ENCODE data around the gene DNAJC21.

The DNAJC21 gene

DNA sequence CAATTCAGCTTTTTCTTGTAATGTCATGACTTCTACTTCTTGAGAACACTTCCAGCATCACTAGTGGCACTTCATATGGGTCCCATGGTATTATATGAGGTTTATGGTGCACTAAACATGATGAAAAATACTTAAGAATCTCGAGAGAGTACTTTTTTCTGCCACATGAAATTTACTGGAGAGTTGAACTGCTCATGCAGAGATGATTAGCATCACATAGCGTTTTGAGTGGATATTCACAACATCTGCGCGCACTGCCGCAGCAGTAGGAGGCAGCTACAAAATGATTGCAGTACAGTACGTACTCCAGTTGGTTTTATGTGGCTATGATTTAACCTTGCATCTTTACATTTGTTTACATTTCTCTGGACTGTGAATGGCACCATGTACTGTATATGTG is 28.7 kb upstream of the DNAJC21 start:
- no peaks in the 10 kb centered on the region for H3K27me3 ChIP-seq (ENCODE audit: insufficient read depth, poor library complexity, severe bottlenecking)
- no peak for DNase-seq (ENCODE audit: low read depth in 1 of 2, low spot score in 1 of 2)
- H3K27ac ChIP-seq (replicated peaks) = no peak overlapping the region
- no peak overlapping the region for H3K4me3 ChIP-seq (replicated peaks; ENCODE audit: insufficient read depth, low read length)
- TF ChIP-seq GABPA (IDR thresholded peaks at IDR 0.05; ENCODE audit: low read depth) (no peak), POLR2AphosphoS5 (IDR thresholded peaks at IDR 0.05; ENCODE audit: low read depth) (no peak), SPI1 (IDR thresholded peaks at IDR 0.05; ENCODE audit: borderline replicate concordance, low read depth) (no peak), CTCF (IDR thresholded peaks at IDR 0.05; ENCODE audit: insufficient read depth, low read length) (no peak)
- TF ChIP-seq, protein P1, sequence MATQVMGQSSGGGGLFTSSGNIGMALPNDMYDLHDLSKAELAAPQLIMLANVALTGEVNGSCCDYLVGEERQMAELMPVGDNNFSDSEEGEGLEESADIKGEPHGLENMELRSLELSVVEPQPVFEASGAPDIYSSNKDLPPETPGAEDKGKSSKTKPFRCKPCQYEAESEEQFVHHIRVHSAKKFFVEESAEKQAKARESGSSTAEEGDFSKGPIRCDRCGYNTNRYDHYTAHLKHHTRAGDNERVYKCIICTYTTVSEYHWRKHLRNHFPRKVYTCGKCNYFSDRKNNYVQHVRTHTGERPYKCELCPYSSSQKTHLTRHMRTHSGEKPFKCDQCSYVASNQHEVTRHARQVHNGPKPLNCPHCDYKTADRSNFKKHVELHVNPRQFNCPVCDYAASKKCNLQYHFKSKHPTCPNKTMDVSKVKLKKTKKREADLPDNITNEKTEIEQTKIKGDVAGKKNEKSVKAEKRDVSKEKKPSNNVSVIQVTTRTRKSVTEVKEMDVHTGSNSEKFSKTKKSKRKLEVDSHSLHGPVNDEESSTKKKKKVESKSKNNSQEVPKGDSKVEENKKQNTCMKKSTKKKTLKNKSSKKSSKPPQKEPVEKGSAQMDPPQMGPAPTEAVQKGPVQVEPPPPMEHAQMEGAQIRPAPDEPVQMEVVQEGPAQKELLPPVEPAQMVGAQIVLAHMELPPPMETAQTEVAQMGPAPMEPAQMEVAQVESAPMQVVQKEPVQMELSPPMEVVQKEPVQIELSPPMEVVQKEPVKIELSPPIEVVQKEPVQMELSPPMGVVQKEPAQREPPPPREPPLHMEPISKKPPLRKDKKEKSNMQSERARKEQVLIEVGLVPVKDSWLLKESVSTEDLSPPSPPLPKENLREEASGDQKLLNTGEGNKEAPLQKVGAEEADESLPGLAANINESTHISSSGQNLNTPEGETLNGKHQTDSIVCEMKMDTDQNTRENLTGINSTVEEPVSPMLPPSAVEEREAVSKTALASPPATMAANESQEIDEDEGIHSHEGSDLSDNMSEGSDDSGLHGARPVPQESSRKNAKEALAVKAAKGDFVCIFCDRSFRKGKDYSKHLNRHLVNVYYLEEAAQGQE (IDR thresholded peaks at IDR 0.05; ENCODE audit: insufficient replicate concordance, low read depth) = no peak

DNA sequence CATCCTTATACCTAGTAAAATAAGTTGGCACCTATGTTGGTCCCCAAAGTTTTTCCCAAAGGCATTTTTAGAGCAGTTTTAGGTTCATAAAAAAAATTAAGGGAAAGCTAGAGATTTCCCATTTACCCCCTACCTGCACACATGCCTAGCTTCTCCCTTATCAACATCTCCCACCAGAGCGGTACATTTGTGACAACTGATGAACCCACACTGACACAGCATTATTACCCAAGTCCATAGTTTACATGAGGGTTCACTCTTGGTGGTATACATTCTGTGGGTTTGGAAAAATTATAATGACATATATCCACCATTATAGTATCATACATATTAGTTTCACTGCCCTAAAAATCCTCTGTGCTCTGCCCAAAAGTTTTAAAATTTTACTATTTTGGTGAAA is 26.1 kb upstream of the DNAJC21 start:
- no peak for DNase-seq (ENCODE audit: low read depth in 1 of 2, low spot score in 1 of 2)
- H3K27ac ChIP-seq (replicated peaks) = no peak overlapping the region
- TF ChIP-seq CTCF (IDR thresholded peaks at IDR 0.05; ENCODE audit: insufficient read depth, low read length) (no peak), SPI1 (IDR thresholded peaks at IDR 0.05; ENCODE audit: borderline replicate concordance, low read depth) (no peak), POLR2AphosphoS5 (IDR thresholded peaks at IDR 0.05; ENCODE audit: low read depth) (no peak), GABPA (IDR thresholded peaks at IDR 0.05; ENCODE audit: low read depth) (no peak)
- TF ChIP-seq, protein P1 (IDR thresholded peaks at IDR 0.05; ENCODE audit: insufficient replicate concordance, low read depth) = no peak
- H3K27me3 ChIP-seq (ENCODE audit: insufficient read depth, poor library complexity, severe bottlenecking) = no peaks in the 10 kb centered on the region
- H3K4me3 ChIP-seq (replicated peaks; ENCODE audit: insufficient read depth, low read length) = no peak overlapping the region

- no peak for DNase-seq (ENCODE audit: low read depth in 1 of 2, low spot score in 1 of 2)
- TF ChIP-seq SPI1 (IDR thresholded peaks at IDR 0.05; ENCODE audit: borderline replicate concordance, low read depth) = no peak
- no peak for TF ChIP-seq GABPA (IDR thresholded peaks at IDR 0.05; ENCODE audit: low read depth)
- TF ChIP-seq, protein P1 (IDR thresholded peaks at IDR 0.05; ENCODE audit: insufficient replicate concordance, low read depth) = no peak
- no peak for TF ChIP-seq CTCF (IDR thresholded peaks at IDR 0.05; ENCODE audit: insufficient read depth, low read length)
- no peak for TF ChIP-seq POLR2AphosphoS5 (IDR thresholded peaks at IDR 0.05; ENCODE audit: low read depth)
- H3K27ac ChIP-seq (replicated peaks) = no peak overlapping the region
- no peaks in the 10 kb centered on the region for H3K27me3 ChIP-seq (ENCODE audit: insufficient read depth, poor library complexity, severe bottlenecking)
- H3K4me3 ChIP-seq (replicated peaks; ENCODE audit: insufficient read depth, low read length) = no peak overlapping the region
Measured at GRCh38 chr5:34905564-34905963, 23.8 kb upstream of the DNAJC21 start.

Measured in HL-60 (cell line).